SU-DHL-6 (cell line): Measurements from ENCODE around the gene ANGPTL1.

Experiments used
- CTCF ChIP-seq: fragments of 200-600 bp; sonication (generic); IDR thresholded peaks from one replicate; pipeline ENCODE4 v1.5.1; 2017; ENCODE audit warnings: antibody characterized with exemption, mild to moderate bottlenecking, low read length, moderate library complexity; ENCODE audit not compliant: insufficient read depth, poor library complexity, severe bottlenecking
- EZH2phosphoT487 ChIP-seq: fragments of 200-600 bp; sonication (generic), shearing (Covaris generic); conservative IDR thresholded peaks from 2 replicates; pipeline ENCODE4 v1.6.1; 2018; ENCODE audit warnings: mild to moderate bottlenecking, antibody characterized with exemption, low read length, moderate library complexity, mixed read lengths

GRCh38 chr1:178849918-178850317 is 21.0 kb downstream of the ANGPTL1 start:
- TF ChIP-seq CTCF (no peak), EZH2phosphoT487 (no peak)
